Sigmoid colon (tissue), 7 donors: ENCODE data around the gene PLSCR4. TPM values are rescaled to one million over a fixed set of nuclear protein-coding genes. Genes with fewer than 3 reads are reported as not detected.
A peak's percentile ranks its signal among the peaks of the same experiment; 100 is the strongest.
"Not testable (repeated sequence)": the region's sequence is repeated elsewhere in the genome, so short reads cannot be mapped to it uniquely, and the experiment has no call there.

ENCODE experiments used
- DNase-seq: peaks from one replicate; pipeline ENCODE4 v3.0.0-alpha.2; 2019
- H3K27ac ChIP-seq, 4 donors: fragments of 200-600 bp; sonication (generic); one replicate each; pipeline ENCODE4 v1.5.1; 2016 to 2019; ENCODE audit warnings: mild to moderate bottlenecking in 1 of 4
- H3K27me3 ChIP-seq, 3 donors: fragments of 200-600 bp; sonication (generic); one replicate each; pipeline ENCODE4 v1.5.1; 2019; ENCODE audit warnings: mild to moderate bottlenecking in 1 of 3
- H3K36me3 ChIP-seq, 4 donors: fragments of 200-600 bp; sonication (generic); one replicate each; pipeline ENCODE4 v1.5.1; 2016 to 2019
- H3K4me1 ChIP-seq, 4 donors: fragments of 200-600 bp; sonication (generic); one replicate each; pipeline ENCODE4 v1.5.1; 2017 to 2019
- H3K4me3 ChIP-seq, 4 donors: fragments of 200-600 bp; sonication (generic); one replicate each; pipeline ENCODE4 v1.5.1; 2017 to 2019; ENCODE audit warnings: mild to moderate bottlenecking in 2 of 4, moderate library complexity in 1 of 4
- H3K9me3 ChIP-seq, 4 donors: fragments of 200-600 bp in 3 of 4; sonication (generic) in 3 of 4; one replicate each; pipeline versions ENCODE4 v1.5.1 to v1.6.1; 2013 to 2019
- CTCF ChIP-seq, 4 experiments: fragments of 450-650 bp in 3 of 4; fragments of 200-600 bp in 1 of 4; IDR thresholded peaks; one replicate each; pipeline ENCODE4 v1.5.1; 2016 to 2019; ENCODE audit warnings: antibody characterized with exemption in 4 of 4, mild to moderate bottlenecking in 3 of 4, moderate library complexity in 2 of 4
- EP300 ChIP-seq, 4 donors: sonication (generic); formaldehyde crosslinking; IDR thresholded peaks; one replicate each; pipeline ENCODE4 v1.6.1; 2017; ENCODE audit warnings: antibody characterized with exemption in 4 of 4
- POLR2A ChIP-seq, 2 donors: fragments of 450-650 bp; IDR thresholded peaks; one replicate each; pipeline ENCODE4 v1.6.1; 2016; ENCODE audit warnings: antibody characterized with exemption in 2 of 2, mild to moderate bottlenecking in 2 of 2, moderate library complexity in 2 of 2
- POLR2AphosphoS5 ChIP-seq, 4 donors: sonication (generic); formaldehyde crosslinking; IDR thresholded peaks; one replicate each; pipeline ENCODE4 v1.6.1; 2017; ENCODE audit warnings: antibody characterized with exemption in 4 of 4
- WGBS, 2 donors: extraction: QIAGEN DNeasy Blood & Tissue Kit; methylation state at CpG; one replicate each; pipeline ENCODE4 v1.1.7; 2013; 5-methylcytosine and 5-hydroxymethylcytosine counted together
- intact Hi-C: fragments of 100-400 bp; cut with DNase I; formaldehyde crosslinking; loops from one replicate; pipeline ENCODE4 v1.15.1; 2023
- polyA plus RNA-seq, 3 donors: library from polyadenylated mRNA; stranded (reverse); fragments of 200-250 nt; gene quantifications; one replicate each; pipeline ENCODE4 v1.2.3, GENCODE V29; 2013
- total RNA-seq, 4 donors: library from RNA; depleted of rRNA; stranded (reverse); fragments of >200 nt; gene quantifications; one replicate each; pipeline ENCODE4 v1.1.0, GENCODE V29; 2016
- donor health status: healthy with polysubstance abuse.
- donor health status: Bipolar disorder and iron deficiency.
- donor health status: healthy.

The PLSCR4 gene
- total and polyA plus RNA-seq, 7 donors = 17.5 to 67.4 (median 53.5) TPM

DNA sequence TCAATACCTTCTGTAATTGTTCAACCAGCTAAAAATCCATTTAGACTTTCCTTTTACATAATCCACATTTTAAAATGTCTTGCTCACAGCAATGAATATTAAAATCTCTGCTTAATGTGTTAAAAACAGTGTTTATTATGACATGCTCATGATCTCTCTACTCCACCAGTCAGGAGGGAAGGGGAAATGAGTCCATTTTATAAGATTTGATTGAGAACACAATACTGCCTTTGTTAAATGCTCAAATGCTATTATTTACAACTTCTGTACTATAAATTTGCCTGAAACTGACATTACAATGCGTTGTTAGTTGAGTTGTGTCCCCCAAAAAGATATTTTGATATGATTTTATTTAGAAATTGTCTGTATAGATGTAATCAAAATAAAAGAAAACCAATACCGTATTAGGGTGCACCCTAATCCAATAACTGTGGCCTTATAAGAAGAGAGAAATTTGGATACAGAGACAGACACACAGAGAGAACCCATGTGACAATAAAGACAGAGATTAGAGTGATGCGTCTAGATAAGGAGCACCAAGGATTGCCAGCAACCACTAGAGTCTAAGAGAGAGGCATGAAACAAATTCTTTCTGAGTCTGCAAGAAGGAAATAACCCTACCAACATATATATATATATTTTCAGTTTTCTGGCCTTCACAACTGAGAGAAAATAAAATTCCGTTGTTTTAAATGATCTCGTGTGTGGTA, 9.1 kb upstream of the PLSCR4 start:
- intact Hi-C loops = no loop called here
- no peak overlapping the region for H3K4me3 ChIP-seq
- no peaks in the 10 kb centered on the region for H3K9me3 ChIP-seq
- no peak for TF ChIP-seq POLR2A (IDR thresholded peaks at IDR 0.05)
- TF ChIP-seq POLR2AphosphoS5 (IDR thresholded peaks at IDR 0.05) = no peak
- TF ChIP-seq CTCF (IDR thresholded peaks at IDR 0.05) = no peak
- TF ChIP-seq EP300 (IDR thresholded peaks at IDR 0.05) = no peak
- peaks cover 0 to 5% (median under 1%) of the 10 kb centered on the region in 4 donors for H3K4me1 ChIP-seq
- no peaks in the 10 kb centered on the region for H3K36me3 ChIP-seq
- no peak for DNase-seq
- no peaks in the 10 kb centered on the region for H3K27me3 ChIP-seq
- no peak overlapping the region for H3K27ac ChIP-seq
- WGBS, 2 donors = 88 to 92% methylated on average over 5 of the region's 5 CpGs

- no peaks in the 10 kb centered on the region for H3K27me3 ChIP-seq
- H3K4me1 ChIP-seq = peaks cover 0 to 13% (median 5%) of the 10 kb centered on the region in 4 donors
- no peak overlapping the region for H3K27ac ChIP-seq
- no peak for DNase-seq
- no peaks in the 10 kb centered on the region for H3K36me3 ChIP-seq
- WGBS, 2 donors = 78 to 84% methylated on average over 3 of the region's 3 CpGs
- no peak overlapping the region for H3K4me3 ChIP-seq
- TF ChIP-seq EP300 (IDR thresholded peaks at IDR 0.05) = no peak
- TF ChIP-seq POLR2AphosphoS5 (IDR thresholded peaks at IDR 0.05) = no peak
- TF ChIP-seq CTCF (IDR thresholded peaks at IDR 0.05) = no peak
- no peak for TF ChIP-seq POLR2A (IDR thresholded peaks at IDR 0.05)
- intact Hi-C loops = no loop called here
- H3K9me3 ChIP-seq = no peaks in the 10 kb centered on the region
These were observed 6.1 kb upstream of the PLSCR4 start for GRCh38 chr3:146256851-146257486.

- not testable (repeated sequence) for H3K9me3 ChIP-seq, DNase-seq
- 84 to 85% methylated on average over 10 of the region's 10 CpGs for WGBS, 2 donors
These were observed 1.5 kb upstream of the PLSCR4 start for GRCh38 chr3:146252445-146252844.

DNA sequence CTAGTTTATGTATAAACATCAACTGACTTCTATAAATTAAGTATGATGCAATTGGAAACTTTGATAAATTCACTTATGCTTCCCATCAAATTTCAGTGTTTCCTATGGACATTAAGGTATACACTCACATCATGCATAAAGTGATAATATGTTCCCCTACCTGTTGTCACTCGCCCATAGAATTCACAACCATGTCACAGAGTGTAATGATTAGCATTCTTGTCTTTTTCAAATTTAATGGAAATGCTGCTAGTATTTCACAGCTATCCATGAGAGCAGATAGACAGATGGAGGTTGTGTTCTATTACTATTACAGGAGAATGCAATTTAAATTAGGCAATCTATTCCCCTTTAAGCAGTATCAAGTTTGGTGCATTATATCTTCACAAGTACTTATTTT, 984 bp downstream of the PLSCR4 start:
- Histone ChIP-seq H3K4me1 (peaks cover 0 to 55% (median 34%) of the 10 kb centered on the region in 4 donors), H3K4me3 (peak overlapping the region; percentile 81 to 97 (median 82)), H3K36me3 (no peaks in the 10 kb centered on the region), H3K9me3 (no peaks in the 10 kb centered on the region), H3K27ac (peak overlapping the region; percentile 93 to 97 (median 96)), H3K27me3 (no peaks in the 10 kb centered on the region)
- intact Hi-C loops = loop anchor here (5.0 kb wide), 1 partner anchor 33 kb away; no protein-coding TSS in a partner anchor
- WGBS, 2 donors = 46 to 65% methylated on average over 1 of the region's 1 CpG
- no peak for DNase-seq
- TF ChIP-seq EP300 (IDR thresholded peaks at IDR 0.05) = no peak
- no peak for TF ChIP-seq CTCF (IDR thresholded peaks at IDR 0.05)
- no peak for TF ChIP-seq POLR2A (IDR thresholded peaks at IDR 0.05)
- TF ChIP-seq POLR2AphosphoS5 (IDR thresholded peaks at IDR 0.05) = no peak

More at GRCh38 chr3:146252445-146252844, 1.5 kb upstream of the PLSCR4 start:
- intact Hi-C loops = loop anchor here (5.0 kb wide), 1 partner anchor 35 kb away; no protein-coding TSS in a partner anchor
- not testable (repeated sequence) for H3K36me3 ChIP-seq, H3K4me3 ChIP-seq, H3K27me3 ChIP-seq
- H3K27ac ChIP-seq = peak overlapping the region; percentile 93 to 97 (median 96)
- H3K4me1 ChIP-seq = peaks cover 0 to 40% (median 29%) of the 10 kb centered on the region in 4 donors

GRCh38 chr3:146247911-146248310, 3.0 kb downstream of the PLSCR4 start:
- Histone ChIP-seq H3K27me3 (no peaks in the 10 kb centered on the region), H3K36me3 (no peaks in the 10 kb centered on the region), H3K9me3 (no peaks in the 10 kb centered on the region), H3K4me3 (peak overlapping the region in 1 of 4 donors; percentile 0), H3K4me1 (peaks cover 0 to 54% (median 34%) of the 10 kb centered on the region in 4 donors), H3K27ac (peak overlapping the region in 3 of 4 donors; percentile 13 to 97 (median 95))
- TF ChIP-seq POLR2A (IDR thresholded peaks at IDR 0.05) = no peak
- no peak for TF ChIP-seq EP300 (IDR thresholded peaks at IDR 0.05)
- TF ChIP-seq CTCF (IDR thresholded peaks at IDR 0.05) = no peak
- intact Hi-C loops = no loop called here
- no peak for DNase-seq
- 95 to 97% methylated on average over 1 of the region's 1 CpG for WGBS, 2 donors
